GM12872 (cell line): Measurements from ENCODE around the gene ARL2.

Source experiments
- TF ChIP-seq, protein P1 (sequence below): IDR thresholded peaks from 3 replicates; pipeline ENCODE4 v1.5.1; 2011; ENCODE audit warnings: low read depth, mild to moderate bottlenecking, low read length, moderate library complexity; ENCODE audit not compliant: insufficient read depth

ARL2 gene

DNA sequence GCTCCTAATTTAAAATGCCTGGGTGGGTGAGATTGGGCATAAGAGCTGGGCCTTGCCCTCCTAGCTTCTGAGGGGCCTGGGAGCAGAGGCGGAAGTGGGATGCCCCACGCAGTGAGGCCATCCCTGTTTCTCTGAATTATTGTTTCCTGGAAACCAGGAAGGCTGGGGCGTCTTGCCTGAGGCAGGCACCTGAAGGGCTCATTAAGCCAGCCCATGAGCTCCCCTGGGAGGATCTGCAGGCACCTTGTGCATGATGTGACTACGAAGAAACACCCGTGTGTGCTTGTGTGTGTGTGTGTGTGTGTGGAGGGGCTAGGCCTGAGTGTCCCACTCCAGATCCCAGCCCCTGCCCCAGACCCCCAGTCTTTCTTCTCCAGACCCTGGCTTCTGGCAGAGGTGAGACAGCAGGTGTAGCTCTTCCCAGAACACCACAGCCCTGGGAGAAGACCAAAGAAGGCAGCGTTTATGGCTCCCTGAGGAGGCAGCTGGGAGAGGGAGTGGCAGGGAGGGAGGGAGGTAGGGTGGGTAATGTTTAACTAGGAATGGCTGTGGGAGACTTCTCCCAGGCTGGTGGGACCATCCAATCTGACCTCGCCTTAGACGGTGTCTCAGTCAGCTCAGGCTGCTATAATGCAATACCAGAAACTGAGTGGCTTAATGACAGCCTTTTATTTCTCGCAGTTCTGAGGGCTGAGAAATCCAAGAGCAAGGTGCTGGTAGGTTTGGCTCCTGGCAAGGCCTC lies 15.1 kb upstream of the ARL2 start:
- TF ChIP-seq, protein P1, sequence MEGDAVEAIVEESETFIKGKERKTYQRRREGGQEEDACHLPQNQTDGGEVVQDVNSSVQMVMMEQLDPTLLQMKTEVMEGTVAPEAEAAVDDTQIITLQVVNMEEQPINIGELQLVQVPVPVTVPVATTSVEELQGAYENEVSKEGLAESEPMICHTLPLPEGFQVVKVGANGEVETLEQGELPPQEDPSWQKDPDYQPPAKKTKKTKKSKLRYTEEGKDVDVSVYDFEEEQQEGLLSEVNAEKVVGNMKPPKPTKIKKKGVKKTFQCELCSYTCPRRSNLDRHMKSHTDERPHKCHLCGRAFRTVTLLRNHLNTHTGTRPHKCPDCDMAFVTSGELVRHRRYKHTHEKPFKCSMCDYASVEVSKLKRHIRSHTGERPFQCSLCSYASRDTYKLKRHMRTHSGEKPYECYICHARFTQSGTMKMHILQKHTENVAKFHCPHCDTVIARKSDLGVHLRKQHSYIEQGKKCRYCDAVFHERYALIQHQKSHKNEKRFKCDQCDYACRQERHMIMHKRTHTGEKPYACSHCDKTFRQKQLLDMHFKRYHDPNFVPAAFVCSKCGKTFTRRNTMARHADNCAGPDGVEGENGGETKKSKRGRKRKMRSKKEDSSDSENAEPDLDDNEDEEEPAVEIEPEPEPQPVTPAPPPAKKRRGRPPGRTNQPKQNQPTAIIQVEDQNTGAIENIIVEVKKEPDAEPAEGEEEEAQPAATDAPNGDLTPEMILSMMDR = no peak

DNA sequence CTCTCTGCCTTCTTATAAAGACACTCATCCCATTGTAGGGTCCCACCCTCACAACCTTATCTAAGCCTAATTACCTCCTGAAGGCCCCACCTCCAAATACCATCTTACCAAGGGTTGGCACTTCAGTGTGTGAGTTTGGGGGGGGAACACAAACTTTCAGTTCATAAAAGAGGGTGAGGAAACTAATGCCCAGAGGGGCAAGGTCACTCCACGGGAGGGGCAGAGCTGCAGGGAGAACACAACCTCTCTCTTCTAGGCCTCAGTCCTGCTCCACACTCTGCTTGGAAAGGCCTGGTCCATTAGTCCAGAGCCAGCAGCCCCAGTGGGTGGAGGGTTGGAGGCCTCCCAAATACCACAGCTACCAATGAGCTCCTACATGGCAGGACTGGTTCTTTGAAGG lies 14.5 kb upstream of the ARL2 start:
- TF ChIP-seq, protein P1 = no peak

DNA sequence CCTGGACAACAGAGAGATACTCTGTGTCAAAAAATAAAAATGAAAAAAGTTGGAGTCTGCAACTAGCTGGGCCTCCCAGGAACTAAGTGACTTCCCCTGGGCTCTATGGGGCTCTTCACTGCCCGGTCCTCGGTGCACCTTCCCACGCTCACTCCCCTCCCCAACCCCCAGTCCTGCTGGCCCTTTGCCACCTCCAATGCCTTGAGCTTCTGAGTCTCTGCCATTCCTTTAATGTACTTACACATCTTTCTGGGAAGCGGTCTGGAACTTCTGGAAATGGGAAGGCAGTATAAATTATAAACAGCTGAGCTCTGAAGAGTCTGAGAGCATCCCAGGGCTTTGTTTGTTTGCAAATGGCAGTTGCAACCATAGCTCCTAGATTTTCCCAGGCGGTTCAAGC lies 11.3 kb upstream of the ARL2 start:
- TF ChIP-seq, protein P1 = no peak

GRCh38 chr11:65003282-65003681 lies 10.7 kb upstream of the ARL2 start:
- TF ChIP-seq, protein P1 = no peak

DNA sequence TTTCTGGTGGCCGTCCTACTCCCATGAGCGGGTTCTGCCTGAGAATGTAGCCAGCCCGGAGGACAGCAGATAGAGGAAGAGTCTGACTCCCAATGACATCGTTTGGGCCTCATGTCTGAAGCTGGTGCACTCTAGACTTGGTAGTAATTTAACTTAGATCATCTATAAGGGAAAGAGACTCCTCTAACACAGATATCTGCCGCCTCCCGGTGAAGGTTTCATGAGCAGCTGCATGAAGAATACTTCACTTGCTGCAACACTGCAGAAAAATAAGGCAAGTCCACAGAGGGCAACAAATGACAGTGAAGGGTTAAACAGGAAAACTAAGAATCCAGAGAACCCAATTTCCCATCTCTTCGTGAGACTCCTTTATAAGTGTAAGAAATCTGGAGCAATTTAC lies 5.9 kb upstream of the ARL2 start:
- TF ChIP-seq, protein P1 = no peak

DNA sequence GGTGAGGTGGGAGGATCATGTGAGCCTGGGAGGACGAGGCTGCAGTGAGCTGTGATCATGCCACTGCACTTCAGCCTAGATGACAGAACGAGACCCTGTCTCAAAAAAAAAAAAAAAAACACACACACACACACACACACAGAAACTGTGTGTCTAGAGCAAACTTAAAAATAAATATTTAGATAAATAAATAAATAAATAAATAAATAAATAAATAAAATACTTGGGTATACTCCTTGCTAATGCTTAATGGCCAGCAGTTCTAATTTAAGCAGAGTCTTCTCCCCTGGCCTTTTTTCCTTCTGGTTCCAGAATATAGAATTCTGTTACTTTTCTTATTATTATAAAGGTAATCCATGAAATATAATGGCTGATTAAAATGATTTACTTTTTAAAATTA lies 5.1 kb upstream of the ARL2 start:
- TF ChIP-seq, protein P1 = no peak

GRCh38 chr11:65013130-65013887 lies 651 bp upstream of the ARL2 start:
- TF ChIP-seq, protein P1 = peak; percentile 69
